Renal cortical epithelial cell (primary cell): ENCODE measurements around the gene NLN. TPM values are rescaled to one million over a fixed set of nuclear protein-coding genes. Genes with fewer than 3 reads are reported as not detected.
"Not testable (repeated sequence)": the region's sequence is repeated elsewhere in the genome, so short reads cannot be mapped to it uniquely, and the experiment has no call there.

Experiments
- DNase-seq: peaks from one replicate; pipeline ENCODE4 v3.0.0-alpha.2; 2011; ENCODE audit warnings: low read depth
- total RNA-seq: library from RNA; depleted of rRNA; stranded (reverse); fragments of >200 nt; gene quantifications from 2 replicates; pipeline ENCODE4 v1.2.3, GENCODE V29; 2014

Gene NLN
- 67.6 and 69.8 TPM in 2 replicates for total RNA-seq

DNA sequence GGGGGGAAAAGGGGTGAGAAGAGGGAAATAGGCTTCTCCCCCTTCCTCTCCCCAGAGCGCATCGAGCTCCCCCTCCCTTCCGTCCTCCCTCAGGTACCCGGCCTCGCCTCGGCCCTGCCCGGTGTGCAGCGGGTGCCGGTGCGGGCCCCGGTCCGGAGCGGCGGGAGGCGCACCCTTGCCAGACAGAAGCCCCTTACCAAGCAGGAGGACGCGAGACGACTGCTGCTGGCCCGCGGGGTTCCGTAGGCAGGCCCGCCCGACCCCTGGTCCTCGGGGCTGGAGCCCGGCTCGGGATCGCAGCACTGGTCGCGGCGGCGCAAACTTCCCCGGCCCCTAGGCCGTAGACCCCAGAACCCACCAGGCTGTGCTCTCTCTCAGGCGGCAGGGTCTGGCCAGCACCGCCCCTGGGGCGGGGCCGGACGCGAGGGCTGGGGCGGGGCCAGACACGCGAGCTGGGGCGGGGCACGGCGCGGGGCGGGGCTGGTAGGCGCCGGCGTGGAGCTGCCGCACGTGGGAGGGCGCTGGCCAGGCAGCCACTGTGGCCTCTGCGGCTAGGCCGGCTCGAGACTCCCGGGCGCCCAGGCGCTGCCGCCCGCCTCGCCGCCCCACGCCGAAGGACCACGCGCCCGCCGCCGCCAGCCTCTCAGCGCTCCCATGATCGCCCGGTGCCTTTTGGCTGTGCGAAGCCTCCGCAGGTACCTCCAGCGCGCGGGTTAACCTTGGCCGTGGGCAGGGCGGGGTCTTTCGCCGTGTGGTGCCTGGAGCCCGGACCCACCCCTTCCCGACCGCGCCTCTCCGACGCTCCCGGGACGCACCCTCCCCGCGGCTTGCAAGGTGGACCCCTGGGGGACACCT is at the start of gene NLN, which contains the start of gene SGTB:
Gene NLN, plus strand, starts transcription at position 486 of the 855 bp plus-strand sequence. Its CDS starts 169 bp downstream, at position 655.
Gene SGTB, minus strand, starts transcription at position 390 of the 855 bp plus-strand sequence. CDS start 1,302 bp downstream, outside the sequence.
- DNase-seq: peak; percentile 16

DNA sequence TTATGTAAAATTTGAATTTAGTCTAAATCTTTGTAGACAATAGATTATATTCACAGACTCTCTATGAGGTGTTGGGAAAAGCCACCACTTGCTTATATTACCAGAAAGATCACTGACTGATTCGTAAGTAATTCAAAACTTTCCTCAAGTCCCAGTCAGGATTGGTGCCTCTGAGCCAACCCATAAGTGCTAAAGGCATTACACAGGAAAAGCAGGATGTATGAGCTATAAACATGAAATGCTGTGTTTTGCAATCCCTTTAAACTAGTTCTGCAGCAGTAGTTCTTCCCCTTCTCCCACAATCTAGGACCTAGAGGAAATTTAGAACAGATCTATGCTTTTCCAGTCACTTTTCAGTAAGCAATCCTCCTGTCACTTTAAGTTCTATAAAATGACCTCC is 49.2 kb upstream of the NLN start:
- DNase-seq: peak; percentile 34

DNA sequence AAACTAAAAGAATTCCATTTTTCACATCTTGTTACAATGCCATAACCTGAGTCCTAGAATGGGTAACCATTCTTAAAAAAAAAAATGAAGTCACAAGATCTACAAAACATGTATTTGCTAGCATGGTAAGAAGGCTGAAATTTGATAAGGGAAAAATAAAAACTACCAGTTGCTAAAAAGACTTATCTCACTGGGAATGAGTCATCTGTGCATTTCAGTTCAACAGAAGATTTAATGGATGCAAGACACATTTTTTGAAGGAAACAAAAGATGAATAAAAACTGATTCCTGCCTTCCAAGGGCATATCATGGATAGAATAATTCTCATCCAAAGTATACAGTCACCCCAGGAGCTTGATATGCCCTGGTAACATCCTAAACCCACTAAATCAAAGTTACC is 47.3 kb upstream of the NLN start:
- no peak for DNase-seq

DNA sequence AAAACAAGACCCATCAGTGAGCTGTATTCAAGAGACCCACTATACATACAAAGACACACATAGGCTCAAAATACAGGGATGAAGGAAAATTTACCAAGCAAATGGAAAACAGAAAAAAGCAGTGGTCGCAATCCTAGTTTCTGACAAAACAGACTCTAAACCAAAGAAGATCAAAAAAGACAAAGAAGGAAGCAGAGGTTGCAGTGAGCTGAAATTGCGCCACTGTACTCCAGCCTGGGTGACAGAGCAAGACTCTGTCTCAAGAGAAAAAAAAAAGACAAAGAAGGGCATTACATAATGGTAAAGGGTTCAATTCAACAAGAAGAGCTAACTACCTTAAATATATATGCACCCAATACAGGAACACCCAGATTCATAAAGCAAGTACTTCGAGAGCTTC is 45.9 kb upstream of the NLN start:
- DNase-seq: not testable (repeated sequence)

DNA sequence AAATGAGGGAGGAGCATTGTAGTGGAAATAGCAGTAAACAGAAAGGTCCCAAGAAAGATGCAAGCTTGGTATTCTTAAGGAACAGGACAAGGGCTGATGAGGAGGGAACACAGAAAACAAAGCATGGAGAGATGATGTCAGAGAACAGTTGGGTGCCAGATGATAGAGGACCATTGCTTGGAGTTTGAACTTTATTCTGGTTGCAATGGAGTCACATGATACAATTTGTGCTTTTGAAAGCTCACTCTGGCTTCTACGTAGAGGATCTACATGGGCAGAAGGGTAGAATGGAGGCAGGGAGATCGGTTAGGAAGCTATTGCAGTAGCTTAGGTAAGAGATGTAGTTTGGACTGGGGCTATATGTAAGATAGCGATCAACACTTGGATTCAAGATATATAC is 39.9 kb upstream of the NLN start:
- no peak for DNase-seq

DNA sequence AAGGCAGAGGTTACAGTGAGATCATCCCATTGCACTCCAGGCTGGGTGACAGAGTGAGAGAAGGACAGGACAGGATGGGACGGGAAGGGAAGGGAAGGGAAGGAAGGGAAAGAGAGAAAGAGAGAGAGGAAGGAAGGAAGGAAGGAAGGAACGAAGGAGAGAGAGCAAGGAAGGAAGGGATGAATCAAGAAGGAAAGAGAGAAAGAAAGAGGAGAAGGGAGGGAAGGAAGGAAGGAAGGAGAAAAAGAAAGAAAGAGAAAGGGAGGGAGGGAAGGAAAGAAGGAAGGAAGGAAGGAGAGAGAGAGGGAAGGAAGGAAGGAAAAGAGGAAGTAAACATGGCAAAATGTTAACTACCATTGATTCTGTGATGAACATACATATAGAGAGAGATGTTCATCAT is 28.9 kb upstream of the NLN start:
- no peak for DNase-seq

DNA sequence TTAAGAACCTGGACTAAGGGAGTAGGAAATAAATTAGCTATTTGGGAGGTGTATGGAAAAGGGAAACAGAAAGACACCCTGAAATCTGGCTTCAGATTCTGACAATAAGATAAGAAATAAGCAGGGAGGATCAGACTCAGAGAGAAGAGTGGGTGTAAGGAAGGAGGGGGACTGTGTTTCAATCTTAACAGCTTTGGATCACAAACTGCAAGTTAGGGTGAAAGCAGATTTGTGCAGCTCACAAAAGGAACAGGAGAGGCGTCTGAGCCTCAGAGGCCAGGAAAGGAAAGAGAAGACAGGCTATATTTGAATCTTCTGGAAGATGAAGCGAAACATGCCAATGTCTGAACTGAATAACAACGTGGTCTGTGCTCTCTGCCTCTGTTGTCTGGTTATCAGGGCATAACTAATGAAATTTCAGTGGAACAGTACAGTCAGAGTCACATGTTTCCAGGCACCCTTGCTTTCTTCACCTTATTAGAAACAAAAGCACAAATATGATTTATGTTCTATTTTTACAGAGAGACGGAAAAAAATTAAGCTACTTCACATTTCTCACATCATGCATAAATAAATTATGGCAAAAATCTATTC is 26.7 kb upstream of the NLN start:
- DNase-seq: peak; percentile 50

DNA sequence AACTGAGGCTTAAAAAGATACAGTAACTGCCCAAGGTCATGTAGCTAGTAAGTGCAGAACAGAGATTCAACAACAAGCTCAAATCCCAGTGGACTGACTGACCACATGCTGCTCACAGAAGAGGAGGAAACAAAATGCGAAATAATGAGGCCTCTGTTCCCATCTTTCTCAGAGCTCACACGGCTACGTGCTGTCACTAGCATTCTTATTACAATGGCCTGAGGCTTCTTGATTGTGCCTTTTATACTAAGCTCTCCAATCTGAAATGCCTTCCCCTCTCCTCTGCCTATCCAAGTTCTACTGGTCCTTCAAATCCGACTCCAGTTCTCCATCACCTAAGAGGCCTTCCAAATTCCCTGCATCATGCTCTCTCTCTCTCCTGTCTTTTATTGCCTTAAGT is 26.1 kb upstream of the NLN start:
- no peak for DNase-seq

DNA sequence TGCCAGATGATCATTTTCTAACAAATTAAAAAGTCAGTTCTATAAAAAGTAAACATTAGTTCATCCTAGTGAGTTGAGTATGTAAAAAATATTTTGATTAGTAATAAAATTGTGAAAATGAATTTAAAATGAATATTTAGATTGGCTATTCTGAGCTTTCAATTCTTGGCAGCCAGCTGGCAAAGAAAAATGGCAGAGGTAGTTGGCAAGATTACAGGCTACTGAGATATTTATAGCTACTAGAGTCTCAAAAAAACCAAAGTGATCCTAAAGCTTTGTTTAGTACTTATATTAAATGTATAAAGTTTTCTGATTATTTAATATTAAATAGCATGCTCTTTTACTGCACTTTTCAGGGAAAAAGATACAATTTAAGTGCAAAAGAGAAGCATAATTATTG is 25.1 kb upstream of the NLN start:
- DNase-seq: no peak

DNA sequence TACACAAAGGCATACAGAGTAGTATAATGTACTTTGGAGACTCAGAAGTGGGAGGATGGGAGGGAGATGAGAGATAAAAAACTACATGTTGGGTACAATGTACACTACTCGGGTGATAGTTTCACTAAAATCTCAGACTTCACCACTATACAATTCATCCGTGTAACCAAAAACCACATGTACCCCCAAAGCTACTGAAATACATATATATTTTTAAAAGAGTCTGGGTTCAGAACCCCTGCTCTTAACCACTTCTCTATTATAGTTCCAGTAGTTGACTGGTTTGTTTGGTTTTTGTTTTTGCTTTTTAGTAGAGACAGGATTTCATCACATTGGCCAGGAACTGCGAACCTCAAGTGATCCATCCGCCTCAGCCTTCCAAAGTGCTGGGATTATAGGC is 22.7 kb upstream of the NLN start:
- DNase-seq: no peak

DNA sequence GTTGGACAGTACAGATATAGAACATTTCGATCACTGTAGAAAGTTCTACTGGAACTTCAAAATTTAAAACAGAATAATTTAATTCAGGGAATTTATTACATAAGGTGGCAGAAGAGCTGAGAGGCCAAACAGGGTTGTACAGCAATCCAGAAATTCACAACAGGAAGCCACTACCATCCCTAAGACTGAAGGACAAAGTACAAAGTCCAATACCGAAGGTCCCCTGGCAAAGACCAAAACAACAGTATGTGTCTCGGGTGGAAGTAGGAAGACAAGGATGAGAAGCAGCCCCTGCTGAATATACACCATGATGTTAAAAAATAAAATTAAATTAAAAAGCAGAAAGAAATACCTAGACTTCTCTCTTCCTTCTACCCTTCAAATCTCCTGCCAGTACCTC is 20.0 kb upstream of the NLN start:
- no peak for DNase-seq

DNA sequence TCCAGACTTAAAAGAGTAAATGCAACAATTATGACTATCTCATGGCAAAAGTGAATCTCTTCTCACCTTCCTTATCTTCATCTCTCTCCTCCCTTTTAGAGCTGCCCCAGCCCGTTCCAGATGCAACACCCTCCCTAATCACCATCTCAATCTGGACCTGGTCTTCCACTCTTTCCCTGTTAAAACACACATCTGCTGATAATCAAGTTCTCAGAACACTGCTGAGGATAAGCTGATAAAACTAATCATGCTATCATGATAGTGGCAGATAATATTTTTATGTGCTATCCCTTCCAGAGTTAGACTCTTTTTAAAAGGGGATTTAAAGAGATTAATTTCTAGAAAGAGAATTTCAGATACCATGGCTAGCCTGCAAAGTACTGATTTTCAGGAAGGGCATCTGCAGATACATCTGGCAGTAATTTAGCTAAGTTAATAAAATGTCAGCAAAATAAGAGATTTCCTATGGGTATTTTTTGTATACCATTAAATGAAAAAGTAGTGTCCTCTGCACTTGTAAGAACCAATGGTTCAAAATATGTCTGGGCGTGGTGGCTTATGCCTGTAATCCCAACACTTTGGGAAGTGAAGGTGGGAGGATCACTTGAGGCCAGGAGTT is 17.3 kb upstream of the NLN start:
- DNase-seq: no peak

DNA sequence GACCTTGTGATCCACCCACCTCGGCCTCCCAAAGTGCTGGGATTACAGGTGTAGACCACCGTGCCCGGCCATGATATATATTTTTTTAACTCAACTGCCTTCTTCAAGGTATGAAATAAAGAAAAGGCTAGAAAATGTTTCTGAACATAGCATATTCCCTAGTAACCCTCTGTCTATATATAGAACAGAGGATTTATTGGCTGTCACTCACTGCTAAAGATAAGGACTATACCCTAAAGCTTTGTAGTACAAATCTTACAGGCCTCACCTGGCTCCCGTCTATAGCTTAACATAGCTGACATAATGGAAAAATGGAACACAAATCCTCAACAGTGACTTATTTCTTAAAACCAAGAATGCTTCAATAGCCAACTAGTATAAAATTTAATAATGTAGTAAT is 14.3 kb upstream of the NLN start:
- DNase-seq: no peak

DNA sequence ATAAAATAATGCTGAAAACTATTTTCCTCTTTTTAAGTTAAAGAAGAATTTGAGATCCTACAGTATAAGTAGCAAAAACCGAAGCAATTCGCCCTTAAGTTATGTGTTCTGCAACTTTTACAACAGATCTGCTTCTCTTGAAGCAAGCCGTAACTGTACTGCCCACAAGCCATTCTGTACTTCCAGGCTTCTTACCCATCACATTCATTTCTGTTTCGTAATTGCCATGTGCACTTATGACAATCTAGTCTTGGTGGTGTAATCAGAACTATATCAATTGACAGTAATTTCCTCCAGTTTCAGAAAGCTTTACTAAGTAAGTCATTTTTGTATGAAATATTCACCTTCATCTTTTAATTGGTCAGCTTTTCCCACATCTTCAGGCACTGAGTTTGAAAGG is 13.9 kb upstream of the NLN start:
- no peak for DNase-seq

DNA sequence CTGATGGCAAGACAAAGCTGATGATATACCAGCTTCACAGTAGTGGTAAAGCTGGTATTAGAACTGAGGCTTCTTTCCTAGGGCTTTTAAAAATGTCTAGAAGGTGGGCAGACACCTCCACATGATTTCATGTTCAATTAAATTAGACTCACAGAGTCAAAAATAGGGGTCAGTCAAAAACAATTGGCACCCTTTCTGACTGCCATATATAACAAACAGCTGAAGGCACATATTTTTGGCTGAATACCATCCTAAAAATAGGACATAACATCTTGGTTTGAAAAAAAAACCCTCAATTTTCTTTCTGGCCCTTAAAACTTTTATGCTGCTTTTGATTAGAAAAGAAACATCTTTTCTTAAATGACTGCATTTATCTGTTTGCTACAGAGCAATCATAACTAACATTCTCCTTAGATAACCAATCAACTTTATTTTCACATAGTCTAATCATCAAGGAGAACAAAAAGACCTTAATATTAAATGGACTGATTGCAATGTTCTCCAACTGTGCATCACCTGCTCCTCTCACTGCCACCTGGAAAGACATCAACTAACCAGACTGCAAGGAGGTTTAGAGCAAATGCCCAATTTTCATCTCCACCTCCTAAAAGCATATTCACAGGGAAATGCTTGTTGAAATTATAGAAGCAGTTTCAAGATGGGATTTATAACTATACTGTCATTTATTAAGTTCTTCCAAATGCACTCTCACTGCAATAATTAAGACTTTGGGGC is 3.3 kb upstream of the NLN start:
- no peak for DNase-seq

DNA sequence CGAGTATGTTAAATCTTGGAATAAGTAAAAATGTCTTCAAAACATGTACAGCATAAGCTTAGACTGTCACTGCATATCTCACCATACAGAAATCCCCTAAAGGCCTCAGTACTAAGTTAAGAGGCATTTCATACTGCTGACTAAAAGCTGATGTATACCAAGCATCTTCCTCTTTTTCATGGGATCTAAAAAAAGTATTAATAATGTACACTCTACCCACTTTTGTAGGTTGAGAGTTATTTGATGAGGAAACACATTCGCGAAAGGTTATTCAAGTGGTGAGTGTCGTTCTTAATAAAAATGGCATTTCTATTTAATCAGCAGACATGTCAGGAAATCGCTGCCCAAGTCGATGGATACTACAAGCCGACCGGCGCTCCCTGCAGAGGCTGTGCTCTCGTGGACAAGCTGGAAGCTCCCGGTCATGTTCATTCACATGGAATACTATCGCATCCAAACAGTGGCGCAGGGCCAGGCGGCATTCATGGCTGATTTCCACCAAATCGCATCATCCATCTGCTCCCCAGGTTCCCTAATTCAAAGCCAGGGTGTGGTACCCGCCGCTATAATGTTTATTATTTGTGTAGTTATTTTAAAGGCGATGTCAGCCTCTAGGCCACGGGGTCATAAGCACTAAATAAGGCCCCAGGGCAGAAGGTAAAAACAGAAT is 820 bp upstream of the NLN start:
- DNase-seq: peak; percentile 33

DNA sequence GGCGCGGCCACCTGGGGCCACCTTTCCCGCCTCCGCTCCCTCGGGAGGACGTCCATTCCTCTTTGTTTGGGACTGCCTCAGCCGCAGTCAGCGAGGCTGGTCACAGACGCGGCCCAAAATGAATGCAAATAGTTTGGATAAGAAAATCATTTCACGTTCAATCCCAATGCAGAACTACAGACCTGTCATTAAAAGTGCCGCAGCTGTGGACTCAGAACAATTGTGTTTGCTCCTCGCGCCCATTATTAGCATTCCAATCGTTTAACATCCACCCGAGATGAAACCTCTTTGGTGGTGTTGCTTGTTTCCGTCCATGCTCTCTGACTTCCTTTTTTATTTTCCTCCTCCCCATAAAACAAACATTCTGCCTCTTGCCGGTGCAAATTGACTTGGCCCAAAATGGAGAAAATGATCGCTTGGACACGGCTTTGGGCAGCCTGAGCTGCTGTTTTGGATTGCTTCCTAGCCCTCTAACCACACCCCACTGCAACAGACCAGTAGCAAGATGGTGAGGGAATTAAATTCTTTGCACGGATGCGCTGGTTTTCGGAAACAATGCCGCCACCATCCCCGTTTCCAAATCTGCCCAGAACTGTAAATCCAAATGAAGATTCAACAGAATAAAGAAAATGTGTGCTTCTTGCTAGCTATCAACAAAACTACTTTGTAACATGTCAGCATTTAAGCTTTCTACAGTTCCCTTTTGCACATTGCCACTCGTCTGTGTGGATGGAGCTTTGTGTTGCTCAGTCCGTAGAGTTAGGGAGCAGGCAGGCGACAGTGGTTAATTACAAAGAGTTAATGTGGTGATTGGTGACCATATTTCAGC is 784 bp downstream of the NLN start:
- DNase-seq: peak; percentile 47

DNA sequence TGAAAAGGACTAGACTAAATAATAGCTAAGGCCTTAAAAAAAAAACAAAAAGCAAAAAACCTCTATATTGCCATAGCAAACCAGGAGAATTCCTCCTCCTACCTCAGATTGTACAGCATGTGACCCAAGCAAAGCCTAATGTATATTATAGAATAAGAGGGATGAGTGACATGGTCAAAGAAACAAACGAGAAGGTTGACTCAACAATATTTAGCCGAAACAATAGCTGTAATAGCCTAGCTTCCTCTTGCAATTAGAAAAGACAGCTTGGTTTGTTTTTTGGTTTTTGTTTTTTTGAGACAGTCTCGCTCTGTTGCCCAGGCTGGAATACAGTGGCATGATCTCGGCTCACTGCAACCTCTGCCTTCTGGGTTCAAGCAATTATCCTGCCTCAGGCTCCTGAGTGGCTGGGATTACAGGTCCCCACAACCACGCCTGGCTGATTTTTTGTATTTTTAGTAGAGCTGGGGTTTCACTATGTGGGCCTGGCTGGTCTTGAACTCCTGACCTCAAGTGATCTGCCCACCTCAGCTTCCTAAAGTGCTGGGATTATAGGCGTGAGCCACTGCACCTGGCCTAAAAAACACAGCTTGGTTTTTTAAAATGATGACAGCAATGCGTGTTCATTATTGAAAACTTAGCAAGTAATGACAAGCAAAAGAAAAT is 5.6 kb downstream of the NLN start:
- DNase-seq: no peak

DNA sequence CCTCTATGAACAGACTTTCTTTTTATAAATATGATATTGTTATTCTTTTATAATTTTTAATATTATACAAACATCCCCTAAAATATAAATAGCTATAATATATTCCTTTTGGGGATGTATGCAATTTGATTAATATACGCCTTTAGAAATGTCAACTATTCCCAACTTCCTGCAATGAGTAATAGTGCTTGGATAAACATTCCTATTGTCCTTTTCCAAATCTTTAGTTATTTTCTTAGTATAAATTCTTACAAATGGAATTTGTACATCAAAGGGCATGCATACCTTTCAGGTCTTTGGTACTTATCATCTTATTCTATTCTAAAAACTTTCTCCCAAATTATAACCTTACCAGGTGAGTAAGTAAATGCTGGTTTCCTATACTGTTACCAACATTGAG is 6.2 kb downstream of the NLN start:
- DNase-seq: peak; percentile 28

DNA sequence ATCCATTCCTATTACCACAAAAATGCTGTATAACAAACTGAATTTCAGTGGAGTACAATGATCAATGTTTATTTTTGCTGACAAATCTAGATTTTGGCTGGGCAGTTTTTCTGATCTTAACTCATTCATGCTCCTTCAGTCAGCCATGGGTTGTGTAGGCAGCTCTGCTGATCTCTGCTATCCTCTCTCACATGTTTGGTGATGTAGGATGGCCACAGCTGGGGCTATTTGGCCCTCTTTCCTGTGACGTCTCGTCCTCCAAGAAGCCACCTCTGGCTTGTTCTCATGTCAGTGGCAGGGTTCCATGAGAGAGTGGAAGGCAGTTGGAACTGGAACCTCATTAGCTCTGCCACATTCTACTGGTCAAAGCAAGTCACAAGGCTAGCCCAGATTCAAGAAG is 8.9 kb downstream of the NLN start:
- no peak for DNase-seq
